SK-N-MC (cell line): ENCODE results near the gene COTL1.

ENCODE experiments used
- DNase-seq: peaks from one replicate; pipeline ENCODE4 v3.0.0-alpha.2; 2011; ENCODE audit warnings: low read depth, low spot score
- H3K27ac ChIP-seq: fragments of 200-600 bp; sonication (generic); 2 replicates; pipeline ENCODE4 v1.5.1; 2016; ENCODE audit warnings: mixed run types
- H3K36me3 ChIP-seq: fragments of 200-600 bp; sonication (generic); 2 replicates; pipeline ENCODE4 v1.6.1; 2017; ENCODE audit warnings: antibody characterized with exemption, low read length, mixed read lengths; ENCODE audit not compliant: insufficient read depth
- H3K4me3 ChIP-seq: fragments of 200-600 bp; sonication (generic); 2 replicates; pipeline ENCODE4 v1.5.1; 2016
- H3K9ac ChIP-seq: fragments of 200-600 bp; sonication (generic); 2 replicates; pipeline ENCODE4 v1.8.0; 2017; ENCODE audit warnings: mixed run types, mixed read lengths; ENCODE audit not compliant: insufficient read length
- H3K9me3 ChIP-seq: fragments of 200-600 bp; sonication (generic); 2 replicates; pipeline ENCODE4 v1.6.1; 2017; ENCODE audit warnings: low read depth, mild to moderate bottlenecking, antibody characterized with exemption, low read length, moderate library complexity, mixed read lengths
- EZH2 ChIP-seq: fragments of 200-600 bp; sonication (generic); IDR thresholded peaks from one replicate; pipeline ENCODE4 v1.6.1; 2017; ENCODE audit warnings: antibody characterized with exemption
- FOXP2 ChIP-seq: optimal IDR thresholded peaks from 2 replicates; pipeline ENCODE3; 2011; ENCODE audit warnings: mild to moderate bottlenecking, moderate library complexity; ENCODE audit not compliant: insufficient read depth; ENCODE audit errors: extremely low read length, control extremely low read depth
- POLR2AphosphoS5 ChIP-seq: IDR thresholded peaks from 2 replicates; pipeline ENCODE4 v1.6.1; 2012; ENCODE audit warnings: mild to moderate bottlenecking, low read depth, low read length, borderline replicate concordance

Gene COTL1

DNA sequence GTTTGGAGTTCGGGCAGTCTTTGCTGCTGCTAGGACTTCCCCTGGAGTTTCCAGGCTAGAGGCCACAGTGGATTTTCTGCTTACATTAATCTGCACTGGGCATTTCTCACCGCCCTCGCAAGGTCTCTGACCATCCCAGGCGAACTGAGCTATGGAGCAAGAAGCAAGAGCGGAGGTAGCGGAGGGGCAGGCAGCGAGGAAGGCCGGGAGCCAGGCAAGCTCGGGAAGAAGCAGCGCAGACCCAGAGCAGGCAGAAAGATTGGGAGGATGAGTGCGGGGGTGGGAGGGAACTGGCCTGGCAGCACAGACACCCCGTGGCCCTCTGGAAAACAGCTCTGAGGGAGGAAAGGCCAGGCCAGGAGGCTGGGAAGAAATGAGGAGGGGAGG, 3.8 kb downstream of the COTL1 start:
- no peaks in the 10 kb centered on the region for H3K9me3 ChIP-seq
- TF ChIP-seq POLR2AphosphoS5 (no peak), EZH2 (no peak), FOXP2 (no peak)
- no peaks in the 10 kb centered on the region for H3K36me3 ChIP-seq
- no peak for DNase-seq
- no peak overlapping the region for H3K27ac ChIP-seq
- no peak overlapping the region for H3K4me3 ChIP-seq
- no peak overlapping the region for H3K9ac ChIP-seq

DNA sequence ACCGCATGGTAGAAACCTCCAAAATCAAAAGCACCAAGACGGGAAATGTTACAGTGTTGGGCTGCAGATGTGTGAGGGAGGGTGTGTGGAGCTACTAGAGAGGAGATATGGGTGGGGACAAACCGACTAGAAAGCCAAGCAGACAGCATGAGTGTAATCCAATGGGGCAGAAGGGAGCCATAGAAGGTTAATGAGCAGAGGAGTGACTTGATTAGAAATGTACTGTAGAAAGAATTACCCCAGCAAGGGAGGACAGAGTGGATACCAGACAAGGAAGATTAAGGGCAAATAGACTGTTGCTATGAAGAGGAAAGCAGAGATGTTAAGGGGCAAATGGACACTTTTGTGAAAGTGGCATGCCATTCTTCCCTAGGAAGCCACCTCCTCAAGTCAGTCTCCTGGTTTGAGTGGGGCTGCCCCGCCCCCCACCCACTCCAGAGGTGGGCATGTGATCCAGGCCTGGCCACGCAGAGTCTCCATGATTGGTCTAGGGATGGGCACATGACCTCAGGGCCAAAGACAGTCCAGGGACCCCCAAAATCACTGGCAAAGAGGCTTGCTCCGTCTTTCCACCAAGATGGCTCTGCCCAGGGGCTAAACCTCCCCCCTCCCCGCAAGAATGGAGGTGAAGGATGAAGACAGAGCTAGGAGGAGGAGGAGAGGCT, 4.3 kb downstream of the COTL1 start:
- H3K4me3 ChIP-seq = no peak overlapping the region
- DNase-seq = no peak
- no peak overlapping the region for H3K27ac ChIP-seq
- no peak for TF ChIP-seq POLR2AphosphoS5
- no peaks in the 10 kb centered on the region for H3K9me3 ChIP-seq
- H3K9ac ChIP-seq = no peak overlapping the region
- no peaks in the 10 kb centered on the region for H3K36me3 ChIP-seq

DNA sequence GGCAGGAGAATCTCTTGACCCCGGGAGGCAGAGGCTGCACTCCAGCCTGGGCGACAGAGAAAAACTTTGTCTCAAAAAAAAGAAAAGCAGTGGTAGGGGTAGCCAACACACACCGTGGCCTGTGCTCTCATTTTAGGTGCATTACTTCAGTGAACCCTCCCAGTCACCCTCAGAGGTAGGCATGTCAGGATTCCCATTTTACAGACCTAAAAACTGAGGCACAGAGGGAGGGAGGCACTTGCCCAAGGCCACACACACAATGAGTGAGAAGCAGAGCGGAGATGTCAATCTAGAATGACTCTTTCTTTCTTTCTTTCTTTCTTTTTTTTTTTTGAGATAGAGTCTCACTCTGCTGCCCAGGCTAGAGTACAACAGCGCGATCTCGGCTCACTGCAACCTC, 5.2 kb downstream of the COTL1 start:
- Histone ChIP-seq H3K9ac (no peak overlapping the region), H3K9me3 (no peaks in the 10 kb centered on the region), H3K4me3 (no peak overlapping the region), H3K27ac (no peak overlapping the region), H3K36me3 (no peaks in the 10 kb centered on the region)
- no peak for DNase-seq
- TF ChIP-seq FOXP2 = no peak
- TF ChIP-seq EZH2 = no peak
- no peak for TF ChIP-seq POLR2AphosphoS5

DNA sequence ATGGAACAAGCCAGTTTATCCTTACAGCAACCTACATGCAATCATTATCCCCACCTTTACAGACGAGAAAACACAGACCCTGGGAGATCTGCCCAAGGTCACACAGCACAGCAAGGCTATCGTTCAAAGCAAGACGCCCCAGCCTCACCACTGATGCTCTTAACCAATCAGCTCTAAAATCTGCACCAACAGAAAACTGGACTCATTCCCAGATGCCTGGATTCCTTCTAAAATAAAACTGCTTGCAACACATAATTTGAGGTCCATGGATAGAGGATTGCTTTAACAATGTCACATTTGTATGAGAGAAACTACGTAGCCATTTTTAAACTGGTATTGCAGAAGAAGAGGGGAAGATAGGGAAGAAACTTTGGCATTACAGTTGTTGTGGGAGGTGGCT, 6.8 kb downstream of the COTL1 start:
- H3K36me3 ChIP-seq = no peaks in the 10 kb centered on the region

DNA sequence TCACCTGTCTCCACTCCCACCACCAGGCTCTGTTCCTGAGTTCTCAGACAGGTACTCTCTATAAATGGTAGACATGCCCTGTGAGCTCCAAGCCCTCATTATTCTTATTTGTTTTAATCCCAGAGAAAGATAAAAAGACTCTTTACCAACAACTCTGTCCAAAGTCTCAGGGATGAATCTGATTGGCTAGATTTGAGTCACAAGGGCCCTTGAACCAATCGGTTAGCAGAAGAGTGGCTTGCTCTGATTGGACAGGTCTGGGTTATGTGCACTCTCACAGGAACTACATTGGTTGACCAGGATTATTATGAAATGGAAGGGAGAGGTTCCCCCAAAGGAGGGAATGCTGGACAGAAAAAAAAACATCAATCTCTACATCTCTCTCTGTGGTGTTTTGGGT, 7.5 kb downstream of the COTL1 start:
- no peak for TF ChIP-seq FOXP2
- TF ChIP-seq POLR2AphosphoS5 = no peak
- TF ChIP-seq EZH2 = no peak
- H3K9me3 ChIP-seq = no peaks in the 10 kb centered on the region
- H3K36me3 ChIP-seq = no peaks in the 10 kb centered on the region

More for the DNA sequence above, 6.8 kb downstream of the COTL1 start:
- no peak overlapping the region for H3K9ac ChIP-seq
- H3K27ac ChIP-seq = no peak overlapping the region
- no peak for DNase-seq
- no peak overlapping the region for H3K4me3 ChIP-seq
- H3K9me3 ChIP-seq = no peaks in the 10 kb centered on the region
- no peak for TF ChIP-seq FOXP2
- TF ChIP-seq POLR2AphosphoS5 = no peak
- no peak for TF ChIP-seq EZH2

DNA sequence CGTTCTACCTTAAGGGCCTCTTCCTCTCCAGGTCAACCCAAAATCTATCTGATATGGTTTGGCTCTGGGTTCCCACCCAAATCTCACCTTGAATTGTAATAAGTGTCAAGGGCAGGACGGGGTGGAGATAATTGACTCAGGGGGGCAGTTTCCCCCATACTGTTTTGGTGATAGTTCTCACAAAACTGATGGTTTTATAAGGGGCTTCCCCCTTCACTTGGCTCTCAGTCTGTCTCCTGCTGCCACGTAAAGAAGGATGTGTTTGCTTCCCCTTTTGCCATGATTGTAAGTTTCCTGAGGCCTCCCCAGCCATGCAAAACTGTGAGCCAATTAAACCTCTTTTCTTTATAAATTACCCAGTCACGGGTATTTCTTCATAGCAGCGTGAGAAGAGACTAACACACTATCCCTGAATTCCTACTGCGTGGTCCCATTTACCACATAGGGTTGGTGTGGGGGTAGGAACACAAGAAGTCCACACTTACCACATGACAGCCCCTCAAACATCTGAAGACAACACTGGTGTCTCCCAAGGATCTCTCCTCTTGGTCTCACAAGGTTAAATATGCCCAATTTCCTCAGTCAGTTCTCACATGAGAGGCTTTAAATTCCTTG, 8.2 kb downstream of the COTL1 start:
- H3K4me3 ChIP-seq = no peak overlapping the region

More for the DNA sequence above, 7.5 kb downstream of the COTL1 start:
- Histone ChIP-seq H3K27ac (no peak overlapping the region), H3K9ac (no peak overlapping the region), H3K4me3 (no peak overlapping the region)
- no peak for DNase-seq

DNA sequence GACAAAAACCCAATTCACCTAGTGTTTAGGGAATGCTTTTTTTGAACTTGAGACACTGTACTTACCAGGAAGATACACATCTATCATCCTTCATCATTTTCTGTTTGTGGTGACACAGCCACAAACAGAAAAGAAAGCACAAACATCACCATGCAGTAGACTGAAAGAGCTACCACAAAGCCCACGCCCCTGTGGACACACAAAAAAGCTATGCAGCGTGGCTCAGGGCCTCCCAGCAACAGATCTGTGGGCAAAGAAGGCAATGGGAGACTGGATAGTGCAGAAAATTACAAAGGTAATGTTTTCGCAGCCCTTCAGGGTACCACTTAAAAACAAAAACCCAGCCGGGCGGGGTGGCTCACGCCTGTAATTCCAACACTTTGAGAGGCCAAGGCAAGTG, 9.6 kb downstream of the COTL1 start:
- no peak for TF ChIP-seq EZH2
- TF ChIP-seq POLR2AphosphoS5 = no peak
- no peak for TF ChIP-seq FOXP2
- Histone ChIP-seq H3K9ac (no peak overlapping the region), H3K36me3 (no peaks in the 10 kb centered on the region), H3K27ac (no peak overlapping the region), H3K9me3 (no peaks in the 10 kb centered on the region), H3K4me3 (no peak overlapping the region)
- no peak for DNase-seq

More for the DNA sequence above, 8.2 kb downstream of the COTL1 start:
- H3K9me3 ChIP-seq = no peaks in the 10 kb centered on the region
- DNase-seq = no peak
- H3K36me3 ChIP-seq = no peaks in the 10 kb centered on the region
- TF ChIP-seq FOXP2 (no peak), POLR2AphosphoS5 (no peak), EZH2 (no peak)
- no peak overlapping the region for H3K9ac ChIP-seq
- no peak overlapping the region for H3K27ac ChIP-seq

DNA sequence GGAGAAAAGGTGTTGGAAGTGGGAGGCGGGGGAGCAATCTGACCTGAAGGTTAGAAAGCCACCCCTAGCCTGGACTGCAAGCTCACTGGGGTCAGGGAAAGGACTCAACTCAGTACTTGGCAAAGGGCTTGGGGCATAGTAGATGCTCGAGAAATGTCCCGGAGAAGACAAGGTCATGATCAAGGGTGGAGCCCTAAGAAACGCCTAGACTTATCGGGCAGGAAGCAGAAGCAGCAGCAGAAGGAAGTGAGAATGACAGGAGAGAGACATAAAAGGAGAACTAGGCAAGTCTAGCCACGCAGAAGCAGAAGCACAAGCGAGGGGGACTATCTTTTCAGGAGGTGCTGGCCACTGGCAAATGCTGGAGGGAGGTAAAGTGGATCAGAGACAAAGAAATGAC, 10.2 kb downstream of the COTL1 start:
- TF ChIP-seq FOXP2 = no peak
- no peak for TF ChIP-seq EZH2
- TF ChIP-seq POLR2AphosphoS5 = no peak
- Histone ChIP-seq H3K36me3 (no peaks in the 10 kb centered on the region), H3K9ac (no peak overlapping the region), H3K4me3 (no peak overlapping the region), H3K27ac (no peak overlapping the region), H3K9me3 (no peaks in the 10 kb centered on the region)
- no peak for DNase-seq

DNA sequence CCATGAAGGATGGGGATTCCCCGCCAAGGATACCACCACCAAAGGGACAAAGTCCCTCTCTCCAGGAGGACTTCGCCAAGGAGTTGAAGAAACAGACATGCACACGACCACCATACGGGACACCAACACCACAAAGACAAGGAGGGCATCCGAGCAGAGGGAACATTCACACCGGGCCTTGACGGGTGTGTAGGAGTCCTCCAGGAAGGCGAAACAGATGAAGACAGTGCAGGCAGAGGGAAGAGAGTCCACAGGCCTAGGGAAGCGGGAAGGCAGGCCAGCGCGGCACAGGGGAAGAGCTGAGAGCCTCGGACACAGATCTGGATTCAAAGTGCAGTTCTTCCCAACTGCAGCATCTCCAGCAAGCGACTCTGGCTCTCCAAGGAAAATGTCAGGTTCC, 10.8 kb downstream of the COTL1 start:
- TF ChIP-seq POLR2AphosphoS5 (no peak), EZH2 (no peak), FOXP2 (no peak)
- Histone ChIP-seq H3K4me3 (no peak overlapping the region), H3K9ac (no peak overlapping the region), H3K27ac (no peak overlapping the region), H3K9me3 (no peaks in the 10 kb centered on the region), H3K36me3 (no peaks in the 10 kb centered on the region)
- no peak for DNase-seq
